GM08714 (cell line): ENCODE results near the gene CLIC4.

Experiments
- H3K4me3 ChIP-seq: fragments of 200-500 bp; sonication (Bioruptor generic); 2 replicates; pipeline ENCODE4 v1.5.1; 2014; ENCODE audit warnings: mild to moderate bottlenecking, low read length, inconsistent platforms
- ZNF274 ChIP-seq: IDR thresholded peaks from 2 replicates; pipeline ENCODE4 v1.6.1; 2012; ENCODE audit warnings: mild to moderate bottlenecking, low read depth, low read length

CLIC4 gene

GRCh38 chr1:24870551-24871195 lies 125.4 kb downstream of the CLIC4 start:
- no peak for TF ChIP-seq ZNF274
- H3K4me3 ChIP-seq: no peak overlapping the region

- TF ChIP-seq ZNF274: no peak
- H3K4me3 ChIP-seq: no peak overlapping the region
Observed at GRCh38 chr1:24871306-24871901, 126.2 kb downstream of the CLIC4 start.

- TF ChIP-seq ZNF274: no peak
- no peak overlapping the region for H3K4me3 ChIP-seq
Observed at GRCh38 chr1:24872061-24872850, 127.0 kb downstream of the CLIC4 start.

- no peak overlapping the region for H3K4me3 ChIP-seq
- TF ChIP-seq ZNF274: no peak
Observed at GRCh38 chr1:24873148-24873547, 127.9 kb downstream of the CLIC4 start.

- TF ChIP-seq ZNF274: no peak
- H3K4me3 ChIP-seq: no peak overlapping the region
Observed at GRCh38 chr1:24874056-24874455, 128.8 kb downstream of the CLIC4 start.

- no peak for TF ChIP-seq ZNF274
- no peak overlapping the region for H3K4me3 ChIP-seq
Observed at GRCh38 chr1:24874611-24875234, 129.5 kb downstream of the CLIC4 start.

GRCh38 chr1:24875257-24875656 lies 130.0 kb downstream of the CLIC4 start:
- no peak for TF ChIP-seq ZNF274
- no peak overlapping the region for H3K4me3 ChIP-seq

- no peak overlapping the region for H3K4me3 ChIP-seq
- TF ChIP-seq ZNF274: no peak
Observed at GRCh38 chr1:24875991-24876506, 130.8 kb downstream of the CLIC4 start.

GRCh38 chr1:24878045-24878444 lies 132.8 kb downstream of the CLIC4 start:
- TF ChIP-seq ZNF274: no peak
- H3K4me3 ChIP-seq: no peak overlapping the region

GRCh38 chr1:24878775-24879742 lies 133.8 kb downstream of the CLIC4 start:
- TF ChIP-seq ZNF274: no peak
- H3K4me3 ChIP-seq: no peak overlapping the region

- no peak overlapping the region for H3K4me3 ChIP-seq
- no peak for TF ChIP-seq ZNF274
Observed at GRCh38 chr1:24881034-24881433, 135.8 kb downstream of the CLIC4 start.

GRCh38 chr1:24884751-24885150 lies 139.5 kb downstream of the CLIC4 start:
- H3K4me3 ChIP-seq: no peak overlapping the region
- TF ChIP-seq ZNF274: no peak

GRCh38 chr1:24886241-24886640 lies 141.0 kb downstream of the CLIC4 start:
- no peak for TF ChIP-seq ZNF274
- no peak overlapping the region for H3K4me3 ChIP-seq
